ENCODE data around the gene SKAP2. TPM values are rescaled to one million over a fixed set of nuclear protein-coding genes. Genes with fewer than 3 reads are reported as not detected.
"Not testable (repeated sequence)": the region's sequence is repeated elsewhere in the genome, so short reads cannot be mapped to it uniquely, and the experiment has no call there.

SKAP2 gene
- total RNA-seq, 1 donor from 2014 or later = 11.7 TPM

- TF ChIP-seq CTCF (IDR thresholded peaks at IDR 0.05) = peak; percentile 61
- no peaks in the 10 kb centered on the region for H3K9me3 Mint-ChIP-seq (ENCODE audit: unreplicated experiment)
- no peak overlapping the region for H3K27ac Mint-ChIP-seq (ENCODE audit: unreplicated experiment)
- H3K36me3 Mint-ChIP-seq (ENCODE audit: unreplicated experiment) = no peaks in the 10 kb centered on the region
- peaks cover 37% of the 10 kb centered on the region for H3K27me3 Mint-ChIP-seq (ENCODE audit: unreplicated experiment)
- DNase-seq (ENCODE audit: extremely low spot score, unreplicated experiment) = no peak
- peaks cover 4% of the 10 kb centered on the region for H3K4me1 Mint-ChIP-seq (ENCODE audit: unreplicated experiment)
- H3K4me3 Mint-ChIP-seq (ENCODE audit: unreplicated experiment) = no peak overlapping the region
These were observed 10.5 kb downstream of the SKAP2 start for GRCh38 chr7:26853788-26854393.

DNA sequence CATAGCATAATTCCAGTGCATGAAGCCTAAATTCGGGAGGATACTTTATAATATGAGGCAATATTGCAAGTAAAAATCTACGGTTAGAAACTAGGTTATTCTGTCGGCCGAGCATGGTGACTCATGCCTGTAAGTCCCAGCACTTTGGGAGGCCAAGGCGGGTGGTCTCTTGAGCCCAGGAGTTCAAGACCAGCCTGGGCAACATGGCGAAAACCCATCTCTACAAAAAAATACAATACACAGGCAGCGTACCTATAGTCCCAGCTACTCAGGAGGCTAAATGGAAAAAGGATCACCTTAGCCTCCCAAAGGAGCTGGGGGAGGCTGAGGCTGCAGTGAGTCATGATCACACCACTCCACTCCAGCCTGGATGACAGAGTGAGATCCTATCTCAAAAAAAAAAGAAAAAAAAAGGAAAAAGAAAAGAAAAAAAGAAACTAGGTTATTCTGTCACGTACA is 14.2 kb downstream of the SKAP2 start:
- Mint-ChIP-seq H3K4me1 (ENCODE audit: unreplicated experiment) (no peaks in the 10 kb centered on the region), H3K9me3 (ENCODE audit: unreplicated experiment) (no peaks in the 10 kb centered on the region), H3K36me3 (ENCODE audit: unreplicated experiment) (peaks cover 2% of the 10 kb centered on the region), H3K4me3 (ENCODE audit: unreplicated experiment) (no peak overlapping the region), H3K27me3 (ENCODE audit: unreplicated experiment) (peaks cover 6% of the 10 kb centered on the region), H3K27ac (ENCODE audit: unreplicated experiment) (no peak overlapping the region)
- DNase-seq (ENCODE audit: extremely low spot score, unreplicated experiment) = no peak
- TF ChIP-seq CTCF (IDR thresholded peaks at IDR 0.05) = no peak

DNA sequence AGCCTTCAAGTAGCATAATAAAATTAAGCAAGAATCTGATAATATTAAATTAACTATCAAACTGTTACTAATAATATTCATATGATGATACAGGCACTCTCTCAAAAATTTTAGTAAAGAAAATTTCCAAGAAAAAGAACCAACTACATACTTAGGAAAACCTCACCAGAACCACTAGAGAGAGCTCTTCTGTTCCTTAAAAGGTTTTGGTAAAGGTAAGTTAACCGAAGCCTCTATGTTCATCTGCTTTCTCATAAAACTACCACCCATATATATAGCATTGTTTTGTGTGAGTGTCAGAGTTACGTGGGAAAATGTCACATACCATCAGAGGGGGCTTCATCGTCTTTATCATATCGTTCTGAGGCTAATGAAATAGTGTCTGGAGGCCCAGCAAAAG is 20.7 kb downstream of the SKAP2 start:
- H3K4me1 Mint-ChIP-seq (ENCODE audit: unreplicated experiment) = no peaks in the 10 kb centered on the region
- H3K27me3 Mint-ChIP-seq (ENCODE audit: unreplicated experiment) = peaks cover 14% of the 10 kb centered on the region
- H3K4me3 Mint-ChIP-seq (ENCODE audit: unreplicated experiment) = no peak overlapping the region
- TF ChIP-seq CTCF (IDR thresholded peaks at IDR 0.05) = peak; percentile 13
- H3K9me3 Mint-ChIP-seq (ENCODE audit: unreplicated experiment) = no peaks in the 10 kb centered on the region
- DNase-seq (ENCODE audit: extremely low spot score, unreplicated experiment) = no peak
- H3K27ac Mint-ChIP-seq (ENCODE audit: unreplicated experiment) = no peak overlapping the region
- H3K36me3 Mint-ChIP-seq (ENCODE audit: unreplicated experiment) = peaks cover 2% of the 10 kb centered on the region

- Mint-ChIP-seq H3K4me3 (ENCODE audit: unreplicated experiment) (no peak overlapping the region), H3K9me3 (ENCODE audit: unreplicated experiment) (no peaks in the 10 kb centered on the region), H3K36me3 (ENCODE audit: unreplicated experiment) (peaks cover 2% of the 10 kb centered on the region), H3K27me3 (ENCODE audit: unreplicated experiment) (peaks cover 14% of the 10 kb centered on the region), H3K27ac (ENCODE audit: unreplicated experiment) (no peak overlapping the region), H3K4me1 (ENCODE audit: unreplicated experiment) (no peaks in the 10 kb centered on the region)
- TF ChIP-seq CTCF (IDR thresholded peaks at IDR 0.05) = no peak
- no peak for DNase-seq (ENCODE audit: extremely low spot score, unreplicated experiment)
These were observed 21.5 kb downstream of the SKAP2 start for GRCh38 chr7:26842897-26843296.

DNA sequence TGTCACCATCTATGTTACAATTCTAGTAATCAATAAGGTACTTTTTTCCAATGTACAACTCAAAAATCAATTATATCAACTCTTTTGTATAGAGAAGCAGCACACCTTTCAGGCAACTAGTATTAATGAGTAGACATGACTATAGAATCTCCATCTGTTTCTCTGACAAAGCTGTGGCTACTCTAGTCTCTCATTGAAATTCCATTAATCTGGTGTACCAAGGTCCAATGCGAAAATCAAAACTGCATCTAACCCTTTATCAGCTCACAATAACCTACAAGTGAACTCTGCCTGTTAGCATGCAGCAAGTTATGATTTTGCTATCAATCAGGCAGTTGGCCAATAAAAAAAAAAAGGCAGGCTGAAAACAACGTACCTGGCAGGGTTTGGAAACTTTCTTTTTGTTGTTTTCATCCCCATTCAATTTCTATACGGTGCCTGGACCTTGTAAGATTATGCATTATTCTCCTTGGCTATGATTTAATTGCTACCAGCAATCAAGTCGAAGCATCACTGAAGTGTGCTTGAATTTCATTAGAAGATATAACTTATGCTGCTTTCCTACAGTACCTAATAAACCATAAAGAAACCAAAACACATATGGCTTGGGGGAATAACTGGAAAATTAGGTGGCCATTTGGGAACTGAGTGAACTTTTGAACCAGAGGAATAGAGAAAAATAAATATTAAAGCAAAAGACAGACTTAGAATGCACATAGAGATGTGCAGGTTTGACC is 23.2 kb downstream of the SKAP2 start:
- H3K27ac Mint-ChIP-seq (ENCODE audit: unreplicated experiment) = no peak overlapping the region
- no peak for TF ChIP-seq CTCF (IDR thresholded peaks at IDR 0.05)
- H3K4me1 Mint-ChIP-seq (ENCODE audit: unreplicated experiment) = no peaks in the 10 kb centered on the region
- H3K9me3 Mint-ChIP-seq (ENCODE audit: unreplicated experiment) = no peaks in the 10 kb centered on the region
- H3K36me3 Mint-ChIP-seq (ENCODE audit: unreplicated experiment) = peaks cover 3% of the 10 kb centered on the region
- no peak overlapping the region for H3K4me3 Mint-ChIP-seq (ENCODE audit: unreplicated experiment)
- no peak for DNase-seq (ENCODE audit: extremely low spot score, unreplicated experiment)
- H3K27me3 Mint-ChIP-seq (ENCODE audit: unreplicated experiment) = peaks cover 12% of the 10 kb centered on the region

GRCh38 chr7:26836793-26837192 is 27.6 kb downstream of the SKAP2 start:
- H3K36me3 Mint-ChIP-seq (ENCODE audit: unreplicated experiment) = peaks cover 10% of the 10 kb centered on the region
- not testable (repeated sequence) for H3K4me3 Mint-ChIP-seq (ENCODE audit: unreplicated experiment); DNase-seq (ENCODE audit: extremely low spot score, unreplicated experiment); H3K9me3 Mint-ChIP-seq (ENCODE audit: unreplicated experiment); H3K27ac Mint-ChIP-seq (ENCODE audit: unreplicated experiment); H3K4me1 Mint-ChIP-seq (ENCODE audit: unreplicated experiment)
- H3K27me3 Mint-ChIP-seq (ENCODE audit: unreplicated experiment) = peaks cover 11% of the 10 kb centered on the region

Data from osteocyte (in vitro differentiated cells).